CD4-positive, alpha-beta T cell treated with Interleukin-15 for 4 hours (primary cell): ENCODE results near the gene IGSF11.
"Not testable (repeated sequence)": the region's sequence is repeated elsewhere in the genome, so short reads cannot be mapped to it uniquely, and the experiment has no call there.

Experiments
- DNase-seq: peaks from one replicate; pipeline ENCODE4 v3.0.0-alpha.2; 2020; ENCODE audit warnings: low spot score

IGSF11 gene

GRCh38 chr3:118990823-118991560 lies 43.7 kb downstream of the IGSF11 start:
- no peak for DNase-seq

GRCh38 chr3:118988198-118989130 lies 46.2 kb downstream of the IGSF11 start:
- no peak for DNase-seq

- DNase-seq = no peak
Measured at GRCh38 chr3:118987477-118987876, 47.2 kb downstream of the IGSF11 start.

GRCh38 chr3:118986734-118987133 lies 47.9 kb downstream of the IGSF11 start:
- no peak for DNase-seq

DNA sequence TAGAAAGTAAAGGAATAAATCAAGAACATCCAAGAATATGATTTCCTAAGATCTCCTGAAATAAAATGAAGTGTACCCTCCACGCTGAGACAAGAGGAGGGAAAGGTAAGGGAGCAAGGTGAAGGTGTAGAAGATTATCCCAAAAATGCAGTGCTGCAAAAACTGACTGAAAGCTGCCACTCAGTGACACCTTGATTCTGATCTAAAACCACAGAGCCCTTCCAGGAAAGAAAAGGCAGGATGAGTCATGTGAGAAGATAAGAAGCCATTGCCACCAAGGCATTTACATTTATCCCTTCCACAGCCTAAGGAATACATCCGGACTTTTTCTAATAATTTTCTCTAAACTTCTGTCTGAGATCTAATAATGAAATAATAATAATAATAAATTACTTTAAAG lies 49.9 kb downstream of the IGSF11 start:
- no peak for DNase-seq

DNA sequence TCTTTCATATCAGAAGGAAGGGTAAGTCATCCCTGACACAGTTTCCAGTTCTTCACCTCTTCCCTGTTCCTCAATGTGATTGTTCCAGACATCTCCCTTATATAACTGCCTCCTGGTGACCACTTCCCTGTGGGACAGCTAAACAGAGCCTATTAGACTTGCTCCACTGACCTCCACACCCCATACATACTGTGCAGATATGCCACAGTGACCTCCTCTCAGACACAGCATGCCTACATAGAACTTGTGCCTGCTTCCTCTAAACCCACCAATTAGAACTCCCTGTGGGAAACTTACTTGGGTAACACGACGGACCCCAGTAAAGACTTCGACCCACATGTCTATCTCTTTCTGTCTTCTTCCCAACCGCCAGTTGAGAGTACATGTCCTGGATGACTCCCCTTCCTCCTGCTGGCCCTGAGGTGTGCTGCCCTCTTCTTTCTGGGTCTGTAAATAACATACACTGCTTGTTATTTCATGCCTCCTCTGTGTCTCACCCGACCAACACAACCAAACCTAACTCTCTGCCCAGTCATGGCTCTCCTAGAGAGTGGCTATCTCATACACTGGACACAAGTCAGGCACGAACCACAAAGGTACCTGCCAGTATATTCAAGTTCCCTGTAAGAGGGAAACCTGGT lies 53.0 kb downstream of the IGSF11 start:
- DNase-seq = no peak

- DNase-seq = no peak
Measured at GRCh38 chr3:118980832-118981231, 53.8 kb downstream of the IGSF11 start.

GRCh38 chr3:118978393-118978758 lies 56.3 kb downstream of the IGSF11 start:
- DNase-seq = no peak

DNA sequence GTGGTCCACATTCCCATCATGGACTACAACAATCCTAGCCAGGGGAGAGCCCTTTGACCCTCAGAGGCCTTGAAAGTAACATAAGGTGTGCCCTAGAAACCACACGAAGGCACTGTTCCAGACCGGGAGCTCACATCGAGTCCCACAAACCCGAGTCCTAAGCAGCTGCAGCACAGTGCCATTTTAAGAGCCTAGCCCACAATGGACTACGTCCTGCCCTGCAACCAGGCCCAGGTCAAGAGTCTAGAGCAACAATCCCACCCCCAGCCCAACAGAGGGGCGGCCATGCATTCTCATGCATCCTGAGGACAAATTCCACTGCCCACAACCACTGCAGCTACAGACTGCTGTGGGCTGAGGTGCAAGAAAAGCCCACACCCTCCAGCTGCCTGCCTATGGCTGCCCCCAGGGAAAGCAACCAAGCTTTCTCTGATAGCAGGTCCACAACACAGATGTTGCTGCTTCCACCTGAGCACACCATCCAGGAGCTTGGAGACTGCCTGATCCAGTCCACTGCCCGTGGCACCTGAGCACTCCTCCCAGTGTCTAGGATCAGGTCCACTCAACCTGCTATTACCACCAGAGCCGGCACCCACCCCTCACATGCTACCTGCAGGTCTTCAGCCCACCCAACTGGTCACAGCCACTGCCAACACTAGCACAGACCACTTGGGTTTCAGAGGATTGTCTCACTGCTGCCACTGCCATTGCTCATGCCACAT lies 56.8 kb downstream of the IGSF11 start:
- DNase-seq = no peak

GRCh38 chr3:118977118-118977517 lies 57.5 kb downstream of the IGSF11 start:
- no peak for DNase-seq

DNA sequence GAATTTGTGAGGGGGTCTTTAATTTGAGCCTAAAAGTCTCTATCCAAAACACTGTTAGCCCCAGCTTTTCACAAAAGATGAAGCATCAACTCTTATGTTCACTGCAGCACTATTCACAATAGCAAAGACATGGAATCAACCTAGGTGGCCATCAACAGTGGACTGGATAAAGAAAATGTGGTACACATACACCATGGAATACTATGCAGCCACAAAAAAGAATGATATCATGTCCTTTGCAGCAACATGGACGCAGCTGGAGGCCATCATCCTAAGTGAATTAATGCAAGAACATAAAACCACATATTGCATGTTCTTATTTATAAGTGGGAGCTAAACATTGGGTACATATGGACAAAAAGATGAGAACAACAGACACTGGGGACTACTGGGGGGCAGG lies 59.2 kb downstream of the IGSF11 start:
- DNase-seq = not testable (repeated sequence)

DNA sequence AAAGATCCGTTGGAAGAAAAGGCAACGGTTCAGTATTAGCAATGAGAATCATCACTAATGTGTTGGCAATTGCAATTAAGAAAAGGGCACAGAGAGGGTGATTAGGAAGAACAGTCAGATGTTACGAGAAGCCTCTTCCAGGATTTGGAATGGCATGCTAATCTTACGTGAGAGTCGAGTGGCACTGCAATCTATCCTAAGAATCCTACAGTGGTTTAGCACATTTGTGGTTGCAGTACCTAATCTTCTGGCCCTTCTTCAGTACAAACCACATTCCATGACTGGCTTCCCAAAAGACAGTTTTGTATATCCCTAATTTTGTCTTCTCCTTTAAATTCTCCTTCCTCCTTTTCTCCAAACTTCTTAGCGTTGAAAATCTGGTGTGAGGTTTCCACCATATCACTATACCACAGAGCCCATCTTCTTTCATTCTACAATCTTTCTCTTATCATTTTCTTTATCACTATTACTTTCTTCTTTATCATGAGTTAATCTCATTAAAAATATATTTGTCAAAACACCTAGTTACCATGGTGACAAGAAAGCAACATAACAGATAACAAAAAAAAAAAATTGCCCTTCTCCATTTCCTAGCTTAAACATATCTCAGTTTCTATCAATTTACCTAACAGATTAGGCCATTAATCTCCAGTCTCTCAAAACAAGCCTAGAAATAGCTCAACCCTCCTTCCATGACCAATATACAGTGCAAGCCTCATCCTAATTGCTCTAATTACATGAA lies 60.1 kb downstream of the IGSF11 start:
- DNase-seq = no peak

DNA sequence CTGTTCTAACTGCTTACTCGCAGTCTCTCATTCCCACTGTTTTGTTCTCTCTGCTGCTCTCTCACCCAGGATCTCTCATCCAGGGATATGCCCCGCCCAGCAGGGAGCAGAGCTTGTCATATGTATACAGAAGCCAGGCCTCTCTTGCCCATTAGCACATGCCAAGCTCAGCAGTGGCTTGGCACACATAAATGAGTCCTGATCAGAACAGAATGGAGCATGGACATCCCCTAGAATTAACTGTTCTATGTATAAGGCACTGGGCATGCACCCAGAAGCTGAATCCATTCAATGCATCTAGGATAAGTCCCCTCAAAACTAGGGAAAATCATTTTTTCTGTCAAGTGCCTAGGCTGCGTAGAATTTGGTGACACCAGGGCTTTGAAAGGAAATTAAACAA lies 61.6 kb downstream of the IGSF11 start:
- no peak for DNase-seq

- no peak for DNase-seq
Measured at GRCh38 chr3:118970819-118971218, 63.8 kb downstream of the IGSF11 start.

DNA sequence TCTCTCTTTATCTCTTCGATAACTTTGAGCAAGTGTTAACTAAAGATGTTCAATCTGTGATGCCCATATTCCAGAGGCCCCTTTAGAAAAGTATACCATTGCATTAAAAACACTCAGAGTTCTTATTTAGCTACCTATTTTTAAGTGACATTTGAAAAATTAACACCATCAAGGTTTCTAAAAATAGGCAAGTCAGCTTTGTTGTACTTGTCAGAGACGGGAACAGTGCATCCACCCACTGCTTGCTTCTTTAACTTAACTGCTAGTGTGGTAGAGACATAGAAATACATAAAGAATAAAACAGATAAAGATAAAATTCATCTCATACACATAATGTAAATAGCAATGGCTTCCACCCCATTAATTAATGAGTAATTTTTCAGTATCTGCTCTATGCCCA lies 66.0 kb downstream of the IGSF11 start:
- no peak for DNase-seq

DNA sequence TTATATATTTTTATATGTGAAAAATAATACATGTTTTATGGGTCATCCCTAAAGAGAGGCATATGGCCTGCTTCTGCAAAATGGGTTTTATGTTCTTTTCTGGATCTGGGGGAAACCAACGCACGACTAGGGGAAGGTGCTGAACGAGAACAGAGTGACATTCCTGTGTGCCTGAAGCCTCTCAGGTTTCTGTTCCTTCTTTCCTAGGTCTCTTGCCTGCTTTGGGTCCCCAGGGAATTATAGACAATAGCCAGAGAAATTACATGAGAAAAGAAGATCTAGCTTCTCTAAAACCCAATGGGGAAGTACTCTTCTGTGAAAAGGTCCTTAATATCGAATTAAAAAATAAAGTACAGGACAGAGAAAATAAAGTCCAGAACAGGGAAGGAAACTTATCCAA lies 66.5 kb downstream of the IGSF11 start:
- DNase-seq = no peak

DNA sequence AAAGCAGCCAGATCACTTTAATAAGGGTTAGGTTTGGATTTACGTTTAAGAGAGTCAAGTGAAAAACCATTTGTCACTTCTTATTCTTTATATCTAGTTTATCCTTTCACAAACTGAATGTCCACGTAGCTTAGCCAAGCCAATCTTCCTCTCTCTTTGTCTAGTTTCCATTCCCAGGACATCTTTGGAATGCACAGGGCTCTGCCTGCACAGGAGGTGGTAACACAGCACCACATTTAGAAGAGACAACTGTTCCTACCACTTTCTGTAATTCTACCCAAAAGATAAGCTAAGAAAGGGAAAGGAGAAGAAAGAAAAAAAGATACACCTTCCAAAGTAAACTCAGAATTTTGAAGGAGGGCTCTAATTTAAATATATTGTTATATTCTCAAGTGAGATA lies 67.9 kb downstream of the IGSF11 start:
- DNase-seq = no peak

DNA sequence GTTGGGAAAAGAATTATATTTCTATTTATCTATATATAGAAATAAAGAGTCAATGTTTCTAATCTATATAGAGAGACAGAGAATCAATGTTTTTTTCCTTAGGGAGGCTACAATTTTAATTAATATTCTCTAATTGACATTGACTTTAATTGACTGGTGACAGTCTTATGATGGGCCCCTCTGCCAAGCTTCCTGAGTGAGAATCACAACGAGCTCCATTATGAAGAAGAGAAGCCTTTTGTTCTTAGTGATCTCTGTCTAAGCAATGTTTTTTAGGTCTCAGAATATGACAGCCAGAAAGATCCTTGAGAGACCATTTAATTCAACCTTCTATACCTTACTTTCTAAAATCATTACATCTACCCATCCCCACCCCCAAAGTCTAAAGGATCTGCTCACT lies 70.9 kb downstream of the IGSF11 start:
- no peak for DNase-seq

DNA sequence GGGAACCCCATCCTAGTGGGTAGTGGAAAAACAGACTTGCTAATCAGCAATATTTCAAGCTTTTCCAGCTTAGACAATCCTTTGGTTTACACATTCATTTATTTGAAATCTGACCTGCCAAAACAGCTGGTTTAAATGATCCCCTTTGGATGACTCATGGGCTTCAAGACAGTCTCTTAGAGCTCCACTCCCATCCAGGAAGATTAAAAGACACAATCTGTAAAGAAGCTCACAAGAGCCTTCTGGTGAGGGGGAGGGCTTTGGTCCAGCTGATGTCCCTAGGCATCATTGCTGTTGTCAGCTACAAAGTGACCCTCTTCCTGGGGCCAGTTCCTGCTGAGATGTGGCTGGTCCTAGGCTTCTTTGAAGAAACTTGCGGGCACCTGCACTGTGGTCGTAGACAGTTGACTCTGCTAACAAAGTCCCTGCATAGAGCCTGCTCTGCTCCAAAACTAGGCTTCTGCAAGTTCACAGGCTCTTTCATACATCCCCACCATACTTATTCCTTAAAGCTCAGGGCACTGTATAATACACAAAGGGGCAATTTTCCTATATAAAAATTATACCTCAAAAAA lies 73.7 kb downstream of the IGSF11 start:
- DNase-seq = no peak

DNA sequence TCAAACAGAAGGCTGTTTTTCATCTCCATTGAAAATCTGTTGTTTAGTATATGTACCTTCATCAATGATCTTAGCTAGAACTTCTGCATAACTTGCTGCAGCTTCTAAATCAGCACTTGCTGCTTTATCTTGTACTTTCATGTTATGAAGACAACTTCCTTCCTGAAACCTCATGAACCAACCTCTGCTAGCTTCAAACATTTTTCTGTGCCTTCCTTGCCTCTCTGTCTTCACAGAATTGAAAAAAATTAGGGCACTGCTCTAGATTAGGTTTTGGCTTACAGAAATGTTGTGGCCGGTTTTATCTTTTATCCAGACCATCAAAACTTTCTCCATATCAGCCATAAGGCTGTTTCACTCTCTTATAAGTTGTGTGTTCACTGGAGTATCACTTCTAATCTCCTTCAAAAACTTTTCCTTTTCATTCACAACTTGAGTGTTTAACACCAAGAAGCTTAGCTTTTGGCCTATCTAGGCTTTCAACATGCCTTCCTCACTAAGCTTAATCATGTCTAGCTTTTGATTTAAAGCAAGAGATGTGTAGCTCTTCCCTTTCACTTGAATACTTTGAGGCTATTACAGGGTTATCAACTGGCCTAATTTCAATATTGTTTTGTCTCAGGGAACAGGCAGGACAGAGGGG lies 78.6 kb downstream of the IGSF11 start:
- DNase-seq = peak; percentile 10

- no peak for DNase-seq
Measured at GRCh38 chr3:118951089-118951488, 83.6 kb downstream of the IGSF11 start.
